KMS-11 (cell line): ENCODE measurements around the gene RIBC2.
"Not testable (repeated sequence)": the region's sequence is repeated elsewhere in the genome, so short reads cannot be mapped to it uniquely, and the experiment has no call there.

Experiments
- H2AFZ ChIP-seq: fragments of 200-600 bp; sonication (generic); 2 replicates; pipeline ENCODE4 v1.6.1; 2016; ENCODE audit warnings: antibody characterized with exemption, mixed run types, low read depth
- H3K27ac ChIP-seq: fragments of 200-600 bp; sonication (generic); 2 replicates; pipeline ENCODE4 v1.6.1; 2016; ENCODE audit warnings: mild to moderate bottlenecking, mixed run types
- H3K27me3 ChIP-seq: fragments of 200-600 bp; sonication (generic); 2 replicates; pipeline ENCODE4 v1.6.1; 2017; ENCODE audit warnings: mild to moderate bottlenecking, low read depth, mixed run types, moderate library complexity; ENCODE audit not compliant: insufficient read depth
- H3K36me3 ChIP-seq: fragments of 200-600 bp; sonication (generic); 2 replicates; pipeline ENCODE4 v1.6.1; 2017; ENCODE audit warnings: mild to moderate bottlenecking, mixed run types; ENCODE audit not compliant: insufficient read depth
- H3K4me1 ChIP-seq: fragments of 200-600 bp; sonication (generic); 2 replicates; pipeline ENCODE4 v1.6.1; 2016; ENCODE audit warnings: mild to moderate bottlenecking, low read depth, mixed run types; ENCODE audit not compliant: poor library complexity, severe bottlenecking
- H3K4me2 ChIP-seq: fragments of 200-600 bp; sonication (generic); 2 replicates; pipeline ENCODE4 v1.7.0; 2016; ENCODE audit warnings: mild to moderate bottlenecking, mixed run types
- H3K4me3 ChIP-seq: fragments of 200-600 bp; sonication (generic); IDR thresholded peaks from 2 replicates; pipeline ENCODE4 v1.6.1; 2017; ENCODE audit warnings: low read depth, low read length, mixed read lengths; ENCODE audit not compliant: insufficient read depth
- H3K79me2 ChIP-seq: fragments of 200-600 bp; sonication (generic); 2 replicates; pipeline ENCODE4 v1.6.1; 2016; ENCODE audit warnings: low read depth, mixed run types; ENCODE audit not compliant: insufficient read depth
- H3K9ac ChIP-seq: fragments of 200-600 bp; sonication (generic); 2 replicates; pipeline ENCODE4 v1.6.1; 2016; ENCODE audit warnings: mild to moderate bottlenecking, mixed run types
- H4K20me1 ChIP-seq: fragments of 200-600 bp; sonication (generic); 2 replicates; pipeline ENCODE4 v1.6.1; 2016; ENCODE audit warnings: mild to moderate bottlenecking, mixed run types; ENCODE audit not compliant: insufficient read depth
- TF ChIP-seq, protein P1 (sequence below): fragments of 200-600 bp; sonication (generic); conservative IDR thresholded peaks from 2 replicates; pipeline ENCODE4 v1.6.1; 2017; ENCODE audit warnings: low read depth, mild to moderate bottlenecking, antibody characterized with exemption, low read length, moderate library complexity, mixed read lengths

The RIBC2 gene

DNA sequence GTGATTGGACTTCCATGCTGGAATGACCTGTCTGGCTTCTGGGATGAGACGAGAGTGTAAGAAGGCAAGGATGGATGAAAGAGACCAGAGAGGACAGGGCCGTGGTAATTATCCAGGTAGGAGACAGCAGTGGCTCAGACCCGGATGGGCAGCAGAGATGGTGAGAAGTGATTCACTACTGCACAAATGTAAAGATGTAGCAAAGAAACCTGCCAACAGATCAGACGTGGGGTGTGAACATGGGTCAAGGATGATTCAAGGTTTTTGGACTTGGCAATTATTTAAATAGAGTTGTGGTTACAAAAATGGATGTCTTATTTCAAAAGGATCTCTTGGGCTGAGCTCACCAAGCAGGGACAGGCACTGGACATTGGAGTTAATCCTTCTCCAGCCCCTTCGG lies 32.7 kb downstream of the RIBC2 start:
- Histone ChIP-seq H4K20me1 (no peaks in the 10 kb centered on the region), H3K4me1 (no peaks in the 10 kb centered on the region), H3K36me3 (no peaks in the 10 kb centered on the region), H2AFZ (no peak overlapping the region), H3K4me3 (no peak overlapping the region), H3K79me2 (no peaks in the 10 kb centered on the region), H3K4me2 (no peak overlapping the region), H3K27me3 (peaks cover 70% of the 10 kb centered on the region), H3K27ac (no peak overlapping the region), H3K9ac (no peak overlapping the region)
- TF ChIP-seq, protein P1, sequence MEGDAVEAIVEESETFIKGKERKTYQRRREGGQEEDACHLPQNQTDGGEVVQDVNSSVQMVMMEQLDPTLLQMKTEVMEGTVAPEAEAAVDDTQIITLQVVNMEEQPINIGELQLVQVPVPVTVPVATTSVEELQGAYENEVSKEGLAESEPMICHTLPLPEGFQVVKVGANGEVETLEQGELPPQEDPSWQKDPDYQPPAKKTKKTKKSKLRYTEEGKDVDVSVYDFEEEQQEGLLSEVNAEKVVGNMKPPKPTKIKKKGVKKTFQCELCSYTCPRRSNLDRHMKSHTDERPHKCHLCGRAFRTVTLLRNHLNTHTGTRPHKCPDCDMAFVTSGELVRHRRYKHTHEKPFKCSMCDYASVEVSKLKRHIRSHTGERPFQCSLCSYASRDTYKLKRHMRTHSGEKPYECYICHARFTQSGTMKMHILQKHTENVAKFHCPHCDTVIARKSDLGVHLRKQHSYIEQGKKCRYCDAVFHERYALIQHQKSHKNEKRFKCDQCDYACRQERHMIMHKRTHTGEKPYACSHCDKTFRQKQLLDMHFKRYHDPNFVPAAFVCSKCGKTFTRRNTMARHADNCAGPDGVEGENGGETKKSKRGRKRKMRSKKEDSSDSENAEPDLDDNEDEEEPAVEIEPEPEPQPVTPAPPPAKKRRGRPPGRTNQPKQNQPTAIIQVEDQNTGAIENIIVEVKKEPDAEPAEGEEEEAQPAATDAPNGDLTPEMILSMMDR = no peak

DNA sequence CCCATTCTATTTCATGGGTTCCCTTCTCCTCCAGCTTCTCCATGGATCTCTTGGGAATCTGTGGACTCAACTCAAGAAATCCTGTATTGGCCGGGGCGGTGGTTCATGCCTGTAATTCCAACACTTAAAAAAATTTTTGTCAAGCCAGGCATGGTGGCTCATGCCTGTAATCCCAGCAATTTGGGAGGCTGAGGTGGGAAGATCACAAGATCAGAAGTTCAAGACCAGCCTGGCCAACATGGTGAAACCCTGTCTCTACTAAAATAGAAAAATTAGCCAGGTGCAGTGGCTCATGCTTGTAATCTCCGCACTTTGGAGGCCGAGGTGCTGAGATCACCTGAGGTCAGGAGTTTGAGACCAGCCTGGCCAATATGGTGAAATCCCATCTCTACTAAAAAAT lies 34.1 kb downstream of the RIBC2 start:
- not testable (repeated sequence) for H3K27ac ChIP-seq, H3K9ac ChIP-seq, H2AFZ ChIP-seq, H3K4me1 ChIP-seq, H4K20me1 ChIP-seq, H3K79me2 ChIP-seq, H3K4me3 ChIP-seq, H3K36me3 ChIP-seq, H3K4me2 ChIP-seq
- H3K27me3 ChIP-seq = peaks cover 73% of the 10 kb centered on the region

DNA sequence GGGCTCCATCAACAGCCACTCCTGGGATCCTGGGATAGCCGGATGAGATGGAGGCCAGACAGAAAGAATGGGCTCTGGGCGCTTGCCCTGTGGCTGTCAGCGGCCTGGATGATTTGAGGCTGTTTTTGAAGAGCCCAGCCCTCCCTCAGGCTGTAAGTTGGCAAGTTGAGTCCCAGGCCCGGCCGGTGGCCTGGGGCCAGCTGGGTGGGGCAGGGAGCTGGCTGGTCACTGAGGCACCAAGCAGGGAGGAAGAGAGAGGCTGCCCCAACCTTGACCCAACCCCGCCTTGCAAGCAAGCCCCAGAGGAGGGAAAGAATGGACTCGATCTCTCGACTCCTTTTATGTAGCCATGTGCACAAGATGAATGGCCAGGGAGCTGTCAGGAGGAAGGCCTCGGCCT lies 34.9 kb downstream of the RIBC2 start:
- Histone ChIP-seq H3K9ac (no peak overlapping the region), H3K4me2 (no peak overlapping the region), H3K36me3 (no peaks in the 10 kb centered on the region), H3K79me2 (no peaks in the 10 kb centered on the region), H3K27me3 (peaks cover 72% of the 10 kb centered on the region), H3K4me3 (no peak overlapping the region), H3K27ac (no peak overlapping the region), H4K20me1 (no peaks in the 10 kb centered on the region), H3K4me1 (no peaks in the 10 kb centered on the region), H2AFZ (no peak overlapping the region)
- TF ChIP-seq, protein P1 = no peak

DNA sequence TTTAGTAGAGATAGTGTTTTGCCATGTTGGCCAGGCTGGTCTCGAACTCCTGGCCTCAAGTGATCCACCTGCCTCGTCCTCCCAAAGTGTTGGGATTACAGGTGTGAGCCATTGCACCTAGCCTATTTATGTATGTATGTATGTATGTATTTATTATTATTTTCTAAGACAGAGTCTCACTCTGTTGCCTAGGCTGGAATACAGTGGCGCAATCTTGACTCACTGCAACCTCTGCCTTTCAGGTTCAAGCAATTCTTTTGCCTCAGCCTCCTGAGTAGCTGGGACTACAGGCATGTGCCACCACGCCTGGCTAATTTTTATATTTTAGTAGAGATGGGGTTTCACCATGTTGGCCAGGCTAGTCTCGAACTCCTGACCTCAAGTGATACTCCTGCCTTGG lies 35.9 kb downstream of the RIBC2 start:
- not testable (repeated sequence) for H4K20me1 ChIP-seq, H3K79me2 ChIP-seq, H3K27ac ChIP-seq, H3K4me2 ChIP-seq, H3K9ac ChIP-seq, H3K36me3 ChIP-seq, H3K4me3 ChIP-seq, H2AFZ ChIP-seq, H3K4me1 ChIP-seq
- peaks cover 78% of the 10 kb centered on the region for H3K27me3 ChIP-seq

DNA sequence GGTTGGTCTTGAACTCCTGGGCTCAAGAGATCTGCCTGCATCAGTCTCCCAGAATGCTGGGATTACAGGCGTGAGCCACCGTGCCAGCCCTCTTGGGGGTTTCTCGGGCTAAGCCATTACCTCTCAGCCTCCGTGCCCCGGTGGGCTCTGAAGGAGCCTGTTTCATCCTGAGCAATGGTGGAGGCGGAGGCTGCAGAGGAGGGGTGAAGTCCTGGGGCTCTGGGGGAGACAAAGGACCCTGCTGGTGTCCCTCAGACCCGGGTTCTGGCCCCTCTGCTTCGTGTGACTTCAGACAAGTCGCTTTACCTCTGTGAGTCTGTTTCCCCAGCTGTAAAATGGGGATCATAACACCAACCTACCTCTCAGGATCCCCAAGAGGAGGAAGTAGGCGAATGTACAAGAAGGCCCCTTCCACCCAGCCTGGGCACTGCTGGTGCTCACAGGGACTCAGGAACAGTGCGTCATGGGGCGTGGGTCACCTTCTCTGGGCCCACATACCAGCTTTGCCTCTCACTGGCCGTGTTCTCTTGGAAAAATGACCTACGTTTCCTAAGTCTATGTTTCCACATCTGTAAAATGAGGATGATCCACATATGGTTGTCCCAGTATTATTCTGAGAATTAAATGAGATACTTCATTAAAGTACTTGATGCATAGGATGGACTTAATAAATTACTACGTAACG lies 36.8 kb downstream of the RIBC2 start:
- no peak overlapping the region for H3K4me2 ChIP-seq
- H3K4me1 ChIP-seq = no peaks in the 10 kb centered on the region
- no peaks in the 10 kb centered on the region for H3K36me3 ChIP-seq
- H3K79me2 ChIP-seq = no peaks in the 10 kb centered on the region
- no peaks in the 10 kb centered on the region for H4K20me1 ChIP-seq
- H3K27ac ChIP-seq = no peak overlapping the region
- H3K9ac ChIP-seq = no peak overlapping the region
- H2AFZ ChIP-seq = no peak overlapping the region
- TF ChIP-seq, protein P1 = no peak
- no peak overlapping the region for H3K4me3 ChIP-seq
- peaks cover 75% of the 10 kb centered on the region for H3K27me3 ChIP-seq
